Activated naive CD4-positive, alpha-beta T cell treated with anti-CD3 and anti-CD28 coated beads for 36 hours (primary cell): ENCODE measurements around the gene CMC1. TPM values are rescaled to one million over a fixed set of nuclear protein-coding genes. Genes with fewer than 3 reads are reported as not detected.

Experiments used
- CTCF ChIA-PET: fragments of 350-600 bp; sonication (Branson Sonifier 250); formaldehyde crosslinking; loops from one replicate; lab custom pipeline; 2021; ENCODE audit warnings: antibody characterized with exemption; lab: Charles Lee
- DNase-seq: peaks from one replicate; pipeline ENCODE4 v3.0.0-alpha.2; 2020
- H3K27ac Mint-ChIP-seq: one replicate; pipeline ENCODE4 v1.8.0; 2021; ENCODE audit warnings: mild to moderate bottlenecking, mixed read lengths
- H3K27me3 Mint-ChIP-seq: one replicate; pipeline ENCODE4 v1.8.0; 2021; ENCODE audit warnings: low read depth, mixed read lengths
- H3K36me3 Mint-ChIP-seq: one replicate; pipeline ENCODE4 v1.8.0; 2021; ENCODE audit warnings: low read depth, mixed read lengths
- H3K4me1 Mint-ChIP-seq: one replicate; pipeline ENCODE4 v1.8.0; 2021; ENCODE audit warnings: low read depth, mixed read lengths
- H3K4me3 Mint-ChIP-seq: one replicate; pipeline ENCODE4 v1.8.0; 2021; ENCODE audit warnings: mild to moderate bottlenecking, moderate library complexity, mixed read lengths
- H3K9me3 Mint-ChIP-seq: one replicate; pipeline ENCODE4 v1.8.0; 2021; ENCODE audit warnings: mixed read lengths
- intact Hi-C: fragments of 100-400 bp; cut with micrococcal nuclease; formaldehyde crosslinking; loops from one replicate; pipeline ENCODE4 v1.15.1; 2023
- total RNA-seq, 2 experiments: library from RNA; stranded (reverse); gene quantifications; one replicate each; pipeline ENCODE4 v1.2.3, GENCODE V29; 2021

The CMC1 gene
- total RNA-seq, 2 experiments from 2014 or later, result 27.6 to 28.6 TPM

DNA sequence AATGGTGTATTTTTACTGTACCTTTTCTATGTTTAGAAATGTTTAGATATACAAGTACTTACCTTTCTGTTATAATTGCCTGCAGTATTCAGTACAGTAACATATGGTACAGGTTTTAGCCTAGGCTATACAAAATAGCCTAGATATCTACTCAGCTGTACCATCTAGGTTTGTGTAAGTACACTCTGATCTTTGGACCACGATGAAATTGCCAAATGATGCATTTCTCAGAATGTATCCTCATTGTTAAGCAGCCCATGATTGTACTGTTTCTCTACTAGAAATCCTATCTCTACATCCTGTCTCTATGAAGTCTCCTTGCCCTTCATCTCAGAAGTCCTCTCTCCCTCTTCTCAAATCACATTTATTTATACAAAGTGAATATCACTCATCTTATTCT is 74.3 kb downstream of the CMC1 start:
- CTCF ChIA-PET, result interaction anchor here (0.7 kb wide), 1 partner anchor 345 kb away, joined by 5 read pairs; no protein-coding TSS in a partner anchor
- H3K36me3 Mint-ChIP-seq, result peaks cover 4% of the 10 kb centered on the region
- intact Hi-C loops, result no loop called here
- H3K4me3 Mint-ChIP-seq, result no peak overlapping the region
- H3K4me1 Mint-ChIP-seq, result no peaks in the 10 kb centered on the region
- no peak overlapping the region for H3K27ac Mint-ChIP-seq
- H3K9me3 Mint-ChIP-seq, result no peaks in the 10 kb centered on the region
- no peaks in the 10 kb centered on the region for H3K27me3 Mint-ChIP-seq
- DNase-seq, result no peak

- H3K27me3 Mint-ChIP-seq, result no peaks in the 10 kb centered on the region
- no peak for DNase-seq
- H3K4me3 Mint-ChIP-seq, result no peak overlapping the region
- intact Hi-C loops, result no loop called here
- CTCF ChIA-PET, result interaction anchor here (0.7 kb wide), 1 partner anchor 346 kb away, joined by 5 read pairs; no protein-coding TSS in a partner anchor
- no peak overlapping the region for H3K27ac Mint-ChIP-seq
- H3K9me3 Mint-ChIP-seq, result no peaks in the 10 kb centered on the region
- H3K36me3 Mint-ChIP-seq, result peaks cover 6% of the 10 kb centered on the region
- no peaks in the 10 kb centered on the region for H3K4me1 Mint-ChIP-seq
Measured at GRCh38 chr3:28316226-28316625, 74.8 kb downstream of the CMC1 start.

GRCh38 chr3:28317438-28318022 is 76.1 kb downstream of the CMC1 start:
- no peaks in the 10 kb centered on the region for H3K27me3 Mint-ChIP-seq
- H3K27ac Mint-ChIP-seq, result no peak overlapping the region
- no peaks in the 10 kb centered on the region for H3K9me3 Mint-ChIP-seq
- intact Hi-C loops, result loop anchor here (1.0 kb wide), 1 partner anchor 9 kb away; no protein-coding TSS in a partner anchor
- no peaks in the 10 kb centered on the region for H3K4me1 Mint-ChIP-seq
- no peak overlapping the region for H3K4me3 Mint-ChIP-seq
- peaks cover 8% of the 10 kb centered on the region for H3K36me3 Mint-ChIP-seq
- CTCF ChIA-PET, result interaction anchor here (0.7 to 1.2 kb wide), 9 partner anchors 9 to 968 kb away, joined by 3 to 12 read pairs (median 4); partner anchors contain the start of gene EOMES
- DNase-seq, result peak; percentile 18

- intact Hi-C loops, result no loop called here
Measured at GRCh38 chr3:28320981-28321380, 79.6 kb downstream of the CMC1 start.

GRCh38 chr3:28322464-28322863 is 81.0 kb downstream of the CMC1 start:
- peaks cover 18% of the 10 kb centered on the region for H3K36me3 Mint-ChIP-seq
- peaks cover 9% of the 10 kb centered on the region for H3K4me1 Mint-ChIP-seq
- H3K27ac Mint-ChIP-seq, result no peak overlapping the region
- no peaks in the 10 kb centered on the region for H3K27me3 Mint-ChIP-seq
- H3K9me3 Mint-ChIP-seq, result no peaks in the 10 kb centered on the region
- intact Hi-C loops, result no loop called here
- H3K4me3 Mint-ChIP-seq, result no peak overlapping the region
- CTCF ChIA-PET, result interaction anchor here (0.6 to 1.8 kb wide), 3 partner anchors 12 to 610 kb away, joined by 3 to 10 read pairs (median 3); no protein-coding TSS in a partner anchor
- no peak for DNase-seq

More at GRCh38 chr3:28320981-28321380, 79.6 kb downstream of the CMC1 start:
- Mint-ChIP-seq H3K4me1 (peaks cover under 1% of the 10 kb centered on the region), H3K9me3 (no peaks in the 10 kb centered on the region), H3K4me3 (no peak overlapping the region), H3K27me3 (no peaks in the 10 kb centered on the region), H3K27ac (no peak overlapping the region), H3K36me3 (peaks cover 18% of the 10 kb centered on the region)
- DNase-seq, result no peak
- CTCF ChIA-PET, result interaction anchor here (1.0 to 1.8 kb wide), 3 partner anchors 11 to 609 kb away, joined by 3 to 10 read pairs (median 5); no protein-coding TSS in a partner anchor

- intact Hi-C loops, result loop anchor here (1.0 to 5.0 kb wide), 6 partner anchors 9 to 1014 kb away; partner anchors contain the start of genes AZI2, CMC1 and ZCWPW2
- Mint-ChIP-seq H3K4me3 (no peak overlapping the region), H3K27ac (peak overlapping the region; percentile 37), H3K4me1 (peaks cover 9% of the 10 kb centered on the region), H3K36me3 (peaks cover 11% of the 10 kb centered on the region), H3K9me3 (no peaks in the 10 kb centered on the region), H3K27me3 (no peaks in the 10 kb centered on the region)
- DNase-seq, result peak; percentile 57
- CTCF ChIA-PET, result interaction anchor here (1.5 to 2.2 kb wide), 4 partner anchors 9 to 605 kb away, joined by 3 to 12 read pairs (median 8); partner anchors contain the start of gene EOMES
Measured at GRCh38 chr3:28326458-28326926, 85.1 kb downstream of the CMC1 start.

GRCh38 chr3:28328188-28329151 is 87.1 kb downstream of the CMC1 start:
- no peaks in the 10 kb centered on the region for H3K27me3 Mint-ChIP-seq
- H3K27ac Mint-ChIP-seq, result no peak overlapping the region
- DNase-seq, result no peak

GRCh38 chr3:28334552-28334951 is 93.1 kb downstream of the CMC1 start:
- Mint-ChIP-seq H3K4me3 (no peak overlapping the region), H3K36me3 (peaks cover 6% of the 10 kb centered on the region), H3K4me1 (peaks cover 8% of the 10 kb centered on the region), H3K9me3 (no peaks in the 10 kb centered on the region), H3K27ac (no peak overlapping the region), H3K27me3 (no peaks in the 10 kb centered on the region)
- DNase-seq, result no peak
- intact Hi-C loops, result no loop called here
- CTCF ChIA-PET, result interaction anchor here (0.7 to 1.0 kb wide), 4 partner anchors 10 to 623 kb away, joined by 3 to 4 read pairs (median 4); no protein-coding TSS in a partner anchor

More at GRCh38 chr3:28328188-28329151, 87.1 kb downstream of the CMC1 start:
- Mint-ChIP-seq H3K9me3 (no peaks in the 10 kb centered on the region), H3K4me1 (peaks cover 9% of the 10 kb centered on the region), H3K4me3 (no peak overlapping the region), H3K36me3 (peaks cover 10% of the 10 kb centered on the region)
- CTCF ChIA-PET, result interaction anchor here (0.6 to 2.2 kb wide), 14 partner anchors 8 to 616 kb away, joined by 3 to 16 read pairs (median 3); no protein-coding TSS in a partner anchor
- intact Hi-C loops, result loop anchor here (1.0 to 5.0 kb wide), 5 partner anchors 386 to 1016 kb away; no protein-coding TSS in a partner anchor

DNA sequence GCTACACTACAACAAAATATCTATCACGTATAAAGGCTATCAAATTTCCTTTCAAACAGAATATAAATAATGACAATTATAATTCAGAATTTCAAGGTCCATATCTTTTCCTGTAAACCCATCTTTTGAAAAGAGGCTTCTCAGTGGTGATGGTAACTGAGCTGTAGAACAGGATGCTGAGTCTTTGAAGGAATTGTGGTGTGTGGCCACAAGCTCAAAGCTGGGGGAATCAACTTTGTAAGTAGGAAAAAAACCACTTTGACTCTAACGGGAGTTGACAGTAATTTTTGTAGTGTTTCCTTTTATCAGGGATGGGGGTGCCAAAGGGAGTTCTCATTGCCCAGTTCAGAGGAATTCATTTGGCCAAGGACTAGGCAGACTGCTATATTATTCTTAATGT is 93.8 kb downstream of the CMC1 start:
- Mint-ChIP-seq H3K36me3 (peaks cover 8% of the 10 kb centered on the region), H3K9me3 (no peaks in the 10 kb centered on the region), H3K27ac (no peak overlapping the region), H3K4me1 (peaks cover 8% of the 10 kb centered on the region), H3K27me3 (no peaks in the 10 kb centered on the region), H3K4me3 (no peak overlapping the region)
- intact Hi-C loops, result no loop called here
- CTCF ChIA-PET, result interaction anchor here (0.8 to 1.5 kb wide), 4 partner anchors 13 to 1158 kb away, joined by 3 to 5 read pairs (median 4); partner anchors contain the start of genes AZI2 and ZCWPW2
- DNase-seq, result no peak

- no peaks in the 10 kb centered on the region for H3K27me3 Mint-ChIP-seq
Measured at GRCh38 chr3:28337230-28337629, 95.8 kb downstream of the CMC1 start.

GRCh38 chr3:28343144-28343543 is 101.7 kb downstream of the CMC1 start:
- CTCF ChIA-PET, result no interaction called here
- Mint-ChIP-seq H3K27ac (no peak overlapping the region), H3K36me3 (peaks cover 8% of the 10 kb centered on the region), H3K9me3 (no peaks in the 10 kb centered on the region), H3K27me3 (no peaks in the 10 kb centered on the region), H3K4me3 (no peak overlapping the region), H3K4me1 (peaks cover 37% of the 10 kb centered on the region)
- DNase-seq, result no peak
- intact Hi-C loops, result loop anchor here (10.0 kb wide), 1 partner anchor 2002 kb away; no protein-coding TSS in a partner anchor

More at GRCh38 chr3:28337230-28337629, 95.8 kb downstream of the CMC1 start:
- Mint-ChIP-seq H3K9me3 (no peaks in the 10 kb centered on the region), H3K4me1 (peaks cover 11% of the 10 kb centered on the region), H3K36me3 (peaks cover 10% of the 10 kb centered on the region), H3K27ac (no peak overlapping the region), H3K4me3 (no peak overlapping the region)
- DNase-seq, result no peak
- CTCF ChIA-PET, result interaction anchor here (0.7 to 2.5 kb wide), 7 partner anchors 8 to 625 kb away, joined by 3 to 10 read pairs (median 3); no protein-coding TSS in a partner anchor
- intact Hi-C loops, result no loop called here
